H9 (cell line): Measurements from ENCODE around the gene ANKH. TPM values are rescaled to one million over a fixed set of nuclear protein-coding genes. Genes with fewer than 3 reads are reported as not detected.

Source experiments
- DNase-seq: peaks from one replicate; pipeline ENCODE4 v3.0.0-alpha.2; 2017
- H2AFZ ChIP-seq: one replicate; pipeline ENCODE4 v1.6.1; 2013; ENCODE audit warnings: mild to moderate bottlenecking, low read length, control low read depth, moderate library complexity
- H2AK5ac ChIP-seq: 2 replicates; pipeline ENCODE4 v1.6.1; 2013; ENCODE audit warnings: low read length, control low read depth, mixed read lengths; ENCODE audit not compliant: insufficient read length
- H2BK120ac ChIP-seq: one replicate; pipeline ENCODE4 v1.6.1; 2013; ENCODE audit warnings: low read depth, mild to moderate bottlenecking, low read length, control low read depth, inconsistent platforms; ENCODE audit not compliant: poor library complexity, severe bottlenecking
- H2BK12ac ChIP-seq: 2 replicates; pipeline ENCODE4 v1.6.1; 2013; ENCODE audit warnings: low read length, control low read depth, mixed read lengths, low read depth; ENCODE audit not compliant: insufficient read length
- H2BK15ac ChIP-seq: 2 replicates; pipeline ENCODE4 v1.6.1; 2013; ENCODE audit warnings: low read depth, low read length, control low read depth
- H2BK20ac ChIP-seq: one replicate; pipeline ENCODE4 v1.6.1; 2013; ENCODE audit warnings: low read depth, mild to moderate bottlenecking, low read length, control low read depth, inconsistent platforms; ENCODE audit not compliant: poor library complexity, severe bottlenecking
- H2BK5ac ChIP-seq: 2 replicates; pipeline ENCODE4 v1.6.1; 2013; ENCODE audit warnings: low read length, control low read depth, mixed read lengths; ENCODE audit not compliant: insufficient read length
- H3K14ac ChIP-seq: 2 replicates; pipeline ENCODE4 v1.6.1; 2013; ENCODE audit warnings: low read length, control low read depth; ENCODE audit not compliant: insufficient read depth
- H3K18ac ChIP-seq: 2 replicates; pipeline ENCODE4 v1.6.1; 2013; ENCODE audit warnings: low read depth, mild to moderate bottlenecking, mixed read lengths, low read length, control low read depth; ENCODE audit not compliant: insufficient read length
- H3K23ac ChIP-seq: 2 replicates; pipeline ENCODE4 v1.6.1; 2013; ENCODE audit warnings: low read length, control low read depth, mixed read lengths, low read depth; ENCODE audit not compliant: insufficient read length
- H3K23me2 ChIP-seq: 2 replicates; pipeline ENCODE4 v1.6.1; 2013; ENCODE audit warnings: low read depth, mild to moderate bottlenecking, mixed read lengths, low read length, control low read depth; ENCODE audit not compliant: insufficient read length, poor library complexity, severe bottlenecking
- H3K27ac ChIP-seq: 2 replicates; pipeline ENCODE4 v1.5.1; 2013; ENCODE audit warnings: low read length, control low read depth, mixed read lengths, low read depth; ENCODE audit not compliant: insufficient read length
- H3K27me3 ChIP-seq: 2 replicates; pipeline ENCODE4 v1.6.1; 2013; ENCODE audit warnings: low read length, control low read depth, inconsistent platforms; ENCODE audit not compliant: insufficient read depth
- H3K4ac ChIP-seq: 2 replicates; pipeline ENCODE4 v1.6.1; 2013; ENCODE audit warnings: low read depth, mild to moderate bottlenecking, control low read depth, inconsistent platforms, low read length, moderate library complexity
- H3K4me1 ChIP-seq: 2 replicates; pipeline ENCODE4 v1.6.1; 2013; ENCODE audit warnings: low read length, control low read depth, inconsistent platforms; ENCODE audit not compliant: insufficient read depth
- H3K4me2 ChIP-seq: 2 replicates; pipeline ENCODE4 v1.6.1; 2013; ENCODE audit warnings: low read length, control low read depth, mixed read lengths; ENCODE audit not compliant: insufficient read length, insufficient read depth
- H3K56ac ChIP-seq: 2 replicates; pipeline ENCODE4 v1.6.1; 2013; ENCODE audit warnings: low read depth, mild to moderate bottlenecking, mixed read lengths, low read length, control low read depth; ENCODE audit not compliant: insufficient read length
- H3K79me1 ChIP-seq: 2 replicates; pipeline ENCODE4 v1.6.1; 2013; ENCODE audit warnings: low read depth, mild to moderate bottlenecking, moderate library complexity, low read length, control low read depth, inconsistent platforms; ENCODE audit not compliant: insufficient read depth, poor library complexity, severe bottlenecking
- H3K79me2 ChIP-seq: 2 replicates; pipeline ENCODE4 v1.6.1; 2013; ENCODE audit warnings: low read length, control low read depth, inconsistent platforms; ENCODE audit not compliant: insufficient read depth
- H3K9ac ChIP-seq: 2 replicates; pipeline ENCODE4 v1.6.1; 2013; ENCODE audit warnings: low read length, control low read depth, mixed read lengths; ENCODE audit not compliant: insufficient read length; ENCODE audit errors: extremely low read depth
- H3K9me3 ChIP-seq: one replicate; pipeline ENCODE4 v1.6.1; 2013; ENCODE audit warnings: low read depth, low read length, inconsistent platforms; ENCODE audit not compliant: control insufficient read depth
- H3T11ph ChIP-seq: one replicate; pipeline ENCODE4 v1.6.1; 2013; ENCODE audit warnings: mild to moderate bottlenecking, low read length, control low read depth, inconsistent platforms
- H4K20me1 ChIP-seq: one replicate; pipeline ENCODE4 v1.6.1; 2013; ENCODE audit not compliant: control insufficient read depth, insufficient read length, insufficient read depth
- H4K5ac ChIP-seq: 2 replicates; pipeline ENCODE4 v1.6.1; 2013; ENCODE audit warnings: low read depth, mild to moderate bottlenecking, mixed read lengths, low read length, control low read depth; ENCODE audit not compliant: insufficient read length
- H4K8ac ChIP-seq: replicated peaks from 2 replicates; pipeline ENCODE4 v1.6.1; 2013; ENCODE audit warnings: low read length, control low read depth, mixed read lengths, low read depth; ENCODE audit not compliant: insufficient read length
- H4K91ac ChIP-seq: 2 replicates; pipeline ENCODE4 v1.6.1; 2013; ENCODE audit warnings: low read depth, mild to moderate bottlenecking, moderate library complexity, mixed read lengths, low read length, control low read depth; ENCODE audit not compliant: insufficient read length
- H3K27ac Mint-ChIP-seq, 3 experiments: 2 replicates in 2 of 3; 3 replicates in 1 of 3; pipeline ENCODE4 v1.8.0; 2020 to 2021; ENCODE audit warnings: mixed read lengths in 3 of 3, mild to moderate bottlenecking in 1 of 3, moderate library complexity in 1 of 3
- H3K27me3 Mint-ChIP-seq: 2 replicates; pipeline ENCODE4 v1.8.0; 2021; ENCODE audit warnings: low read depth, mild to moderate bottlenecking, moderate library complexity, mixed read lengths
- H3K36me3 Mint-ChIP-seq, 3 experiments: 2 replicates in 2 of 3; 3 replicates in 1 of 3; pipeline ENCODE4 v1.8.0; 2020 to 2021; ENCODE audit warnings: low read depth in 3 of 3, mixed read lengths in 3 of 3; ENCODE audit not compliant: insufficient read depth in 1 of 3
- H3K4me1 Mint-ChIP-seq, 2 experiments: 2 replicates each; pipeline ENCODE4 v1.8.0; 2020; ENCODE audit warnings: mixed read lengths in 2 of 2
- H3K4me3 Mint-ChIP-seq, 2 experiments: 2 replicates in 1 of 2; 3 replicates in 1 of 2; pipeline ENCODE4 v1.8.0; 2020 to 2021; ENCODE audit warnings: mild to moderate bottlenecking in 2 of 2, mixed read lengths in 2 of 2, moderate library complexity in 1 of 2
- H3K9me3 Mint-ChIP-seq, 2 experiments: 2 replicates in 1 of 2; 3 replicates in 1 of 2; pipeline ENCODE4 v1.8.0; 2020; ENCODE audit warnings: mild to moderate bottlenecking in 2 of 2, mixed read lengths in 2 of 2, moderate library complexity in 1 of 2
- WGBS: extraction: QIAGEN DNeasy Blood & Tissue Kit; methylation state at CpG from one replicate; pipeline ENCODE4 v1.1.7; 2013; ENCODE audit warnings: missing lambda C conversion rate, low lambda C conversion rate, mixed read lengths; ENCODE audit not compliant: insufficient read length; ENCODE audit errors: extremely low coverage; 5-methylcytosine and 5-hydroxymethylcytosine counted together
- total RNA-seq: library from RNA; stranded (reverse); gene quantifications from 2 replicates; pipeline ENCODE4 v1.2.1, GENCODE V29; 2021
- TF ChIP-seq, protein P1 (sequence below): fragments of 200-600 bp; sonication (generic); conservative IDR thresholded peaks from 3 replicates; pipeline ENCODE4 v1.8.0; 2021; ENCODE audit warnings: antibody characterized with exemption, mild to moderate bottlenecking

ANKH gene
- total RNA-seq, 1 experiment from 2014 or later = 9.6 TPM

- WGBS = no CpG with 5 or more reads among the region's 9 CpGs
- H3K4me1 Mint-ChIP-seq = no peaks in the 10 kb centered on the region
- H2BK15ac ChIP-seq = no peak overlapping the region
- H2BK12ac ChIP-seq = no peak overlapping the region
- H3K27me3 ChIP-seq = no peaks in the 10 kb centered on the region
- no peak for DNase-seq
- H3K27ac ChIP-seq = no peak overlapping the region
- peaks cover 0 to 8% of the 10 kb centered on the region in 2 experiments; a peak in 2 of 5 replicates for H3K9me3 Mint-ChIP-seq
- H3K27ac Mint-ChIP-seq = no peak overlapping the region
- H3K18ac ChIP-seq = no peak overlapping the region
- H3K56ac ChIP-seq = no peak overlapping the region
- H2AK5ac ChIP-seq = no peak overlapping the region
- H3K79me1 ChIP-seq = no peaks in the 10 kb centered on the region
- H3K9me3 ChIP-seq = no peaks in the 10 kb centered on the region
- no peaks in the 10 kb centered on the region for H3K27me3 Mint-ChIP-seq
- H3K4me2 ChIP-seq = no peak overlapping the region
- no peak overlapping the region for H4K8ac ChIP-seq
- no peak overlapping the region for H3K4me3 Mint-ChIP-seq
- H3K4ac ChIP-seq = no peak overlapping the region
- H3K79me2 ChIP-seq = no peaks in the 10 kb centered on the region
- TF ChIP-seq, protein P1, sequence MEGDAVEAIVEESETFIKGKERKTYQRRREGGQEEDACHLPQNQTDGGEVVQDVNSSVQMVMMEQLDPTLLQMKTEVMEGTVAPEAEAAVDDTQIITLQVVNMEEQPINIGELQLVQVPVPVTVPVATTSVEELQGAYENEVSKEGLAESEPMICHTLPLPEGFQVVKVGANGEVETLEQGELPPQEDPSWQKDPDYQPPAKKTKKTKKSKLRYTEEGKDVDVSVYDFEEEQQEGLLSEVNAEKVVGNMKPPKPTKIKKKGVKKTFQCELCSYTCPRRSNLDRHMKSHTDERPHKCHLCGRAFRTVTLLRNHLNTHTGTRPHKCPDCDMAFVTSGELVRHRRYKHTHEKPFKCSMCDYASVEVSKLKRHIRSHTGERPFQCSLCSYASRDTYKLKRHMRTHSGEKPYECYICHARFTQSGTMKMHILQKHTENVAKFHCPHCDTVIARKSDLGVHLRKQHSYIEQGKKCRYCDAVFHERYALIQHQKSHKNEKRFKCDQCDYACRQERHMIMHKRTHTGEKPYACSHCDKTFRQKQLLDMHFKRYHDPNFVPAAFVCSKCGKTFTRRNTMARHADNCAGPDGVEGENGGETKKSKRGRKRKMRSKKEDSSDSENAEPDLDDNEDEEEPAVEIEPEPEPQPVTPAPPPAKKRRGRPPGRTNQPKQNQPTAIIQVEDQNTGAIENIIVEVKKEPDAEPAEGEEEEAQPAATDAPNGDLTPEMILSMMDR = no peak
- no peak overlapping the region for H4K5ac ChIP-seq
- no peaks in the 10 kb centered on the region for H3K23me2 ChIP-seq
- H3K9ac ChIP-seq = no peak overlapping the region
- no peaks in the 10 kb centered on the region for H4K20me1 ChIP-seq
- no peak overlapping the region for H2BK120ac ChIP-seq
- no peak overlapping the region for H2AFZ ChIP-seq
- no peak overlapping the region for H3K23ac ChIP-seq
- H3T11ph ChIP-seq = no peak overlapping the region
- no peak overlapping the region for H2BK5ac ChIP-seq
- H2BK20ac ChIP-seq = no peak overlapping the region
- peaks cover 16 to 55% (median 43%) of the 10 kb centered on the region in 3 experiments; a peak in 6 of 7 replicates for H3K36me3 Mint-ChIP-seq
- no peak overlapping the region for H4K91ac ChIP-seq
- H3K4me1 ChIP-seq = no peaks in the 10 kb centered on the region
- no peak overlapping the region for H3K14ac ChIP-seq
Measured at GRCh38 chr5:14707811-14708390, 163.7 kb downstream of the ANKH start.
